H1 (cell line): ENCODE measurements around the gene IQCF2. TPM values are rescaled to one million over a fixed set of nuclear protein-coding genes. Genes with fewer than 3 reads are reported as not detected.

Experiments used
- CTCF ChIA-PET: fragments of 300-600 bp; sonication (Branson Sonifier 250); formaldehyde crosslinking; loops from one replicate; lab custom pipeline; 2021; ENCODE audit not compliant: partially characterized antibody; lab: Charles Lee
- POLR2A ChIA-PET: fragments of 300-600 bp; sonication (Branson Sonifier 250); formaldehyde crosslinking; loops from one replicate; lab custom pipeline; 2021; ENCODE audit warnings: inconsistent platforms; ENCODE audit not compliant: partially characterized antibody; lab: Charles Lee
- DNase-seq, 2 experiments: peaks; one replicate each; pipeline versions ENCODE4 v3.0.0 to v3.0.0-alpha.2; 2010 to 2022; ENCODE audit warnings: low spot score in 2 of 2, low read depth in 1 of 2, mixed read lengths in 1 of 2
- FAIRE-seq: peaks from 2 replicates; lab custom pipeline; 2011; peaks lifted over from hg19 to GRCh38; lab: Jason Lieb, UNC
- H2AFZ ChIP-seq: 2 replicates; pipeline ENCODE4 v1.8.1; 2012; ENCODE audit warnings: low read length, inconsistent platforms
- H2AK5ac ChIP-seq: 2 replicates; pipeline ENCODE4 v1.6.1; 2013; ENCODE audit warnings: low read depth, low read length
- H2BK120ac ChIP-seq: replicated peaks from 2 replicates; pipeline ENCODE3; 2013; ENCODE audit warnings: low read depth, low read length, inconsistent platforms
- H2BK12ac ChIP-seq: 2 replicates; pipeline ENCODE4 v1.6.1; 2013; ENCODE audit warnings: low read depth, low read length
- H2BK15ac ChIP-seq: 2 replicates; pipeline ENCODE4 v1.6.1; 2013; ENCODE audit warnings: low read length
- H2BK20ac ChIP-seq: 2 replicates; pipeline ENCODE4 v1.6.1; 2013; ENCODE audit warnings: low read length
- H2BK5ac ChIP-seq: 2 replicates; pipeline ENCODE4 v1.6.1; 2013; ENCODE audit warnings: low read depth, low read length
- H3K14ac ChIP-seq: 2 replicates; pipeline ENCODE4 v1.6.1; 2013; ENCODE audit warnings: inconsistent platforms; ENCODE audit not compliant: insufficient read length
- H3K18ac ChIP-seq: 2 replicates; pipeline ENCODE4 v1.6.1; 2013; ENCODE audit warnings: low read length; ENCODE audit errors: extremely low read depth
- H3K23ac ChIP-seq: 2 replicates; pipeline ENCODE4 v1.6.1; 2013; ENCODE audit warnings: inconsistent platforms; ENCODE audit not compliant: insufficient read length
- H3K23me2 ChIP-seq: 2 replicates; pipeline ENCODE4 v1.6.1; 2013; ENCODE audit warnings: low read depth, low read length
- H3K27ac ChIP-seq: 2 replicates; pipeline ENCODE4 v1.6.1; 2011; ENCODE audit warnings: low read depth, low read length, inconsistent platforms
- H3K27me3 ChIP-seq, 4 experiments: replicated peaks in 1 of 4; 1 replicate in 1 of 4; 2 replicates in 3 of 4; pipeline versions ENCODE4 v1.6.1 to v1.8.1; 2011 to 2013; ENCODE audit warnings: low read length in 3 of 4, mild to moderate bottlenecking in 3 of 4, inconsistent platforms in 2 of 4, mixed read lengths in 2 of 4, moderate library complexity in 1 of 4; ENCODE audit not compliant: control insufficient read depth in 3 of 4, insufficient read depth in 3 of 4; ENCODE audit errors: extremely low read depth in 1 of 4
- H3K36me3 ChIP-seq, 4 experiments: 2 replicates each; pipeline versions ENCODE4 v1.6.1 to v1.8.1; 2011 to 2013; ENCODE audit warnings: mild to moderate bottlenecking in 4 of 4, low read length in 3 of 4, moderate library complexity in 2 of 4, control low read depth in 1 of 4, inconsistent platforms in 1 of 4; ENCODE audit not compliant: insufficient read depth in 4 of 4, control insufficient read depth in 2 of 4
- H3K4ac ChIP-seq: replicated peaks from 2 replicates; pipeline ENCODE3; 2013; ENCODE audit warnings: low read length, low read depth, mixed read lengths, inconsistent platforms; ENCODE audit not compliant: insufficient read length
- H3K4me1 ChIP-seq, 4 experiments: replicated peaks in 1 of 4; 1 replicate in 1 of 4; 2 replicates in 3 of 4; pipeline versions ENCODE4 v1.6.1 to v1.8.1; 2011 to 2013; ENCODE audit warnings: low read length in 3 of 4, inconsistent platforms in 2 of 4, mixed read lengths in 1 of 4; ENCODE audit not compliant: insufficient read depth in 4 of 4, control insufficient read depth in 3 of 4
- H3K4me2 ChIP-seq, 2 experiments: 2 replicates each; pipeline versions ENCODE4 v1.6.1 to v1.8.1; 2011 to 2013; ENCODE audit warnings: low read depth in 2 of 2, low read length in 2 of 2, control low read depth in 1 of 2, inconsistent platforms in 1 of 2, mild to moderate bottlenecking in 1 of 2; ENCODE audit not compliant: insufficient read depth in 1 of 2
- H3K4me3 ChIP-seq, 4 experiments: fragments of 200-600, 300-600 bp in 1 of 4; sonication (generic), shearing (Covaris generic), sonication (Bioruptor Twin) in 1 of 4; 2 replicates each; pipeline versions ENCODE4 v1.5.1 to v1.8.1; 2011 to 2016; ENCODE audit warnings: low read length in 4 of 4, low read depth in 3 of 4, control low read depth in 2 of 4, inconsistent platforms in 2 of 4, mild to moderate bottlenecking in 2 of 4, mixed read lengths in 1 of 4, moderate library complexity in 1 of 4; ENCODE audit not compliant: insufficient read depth in 2 of 4; ENCODE audit errors: extremely low read depth in 1 of 4
- H3K56ac ChIP-seq: replicated peaks from 2 replicates; pipeline ENCODE3; 2013; ENCODE audit warnings: low read depth, mild to moderate bottlenecking, mixed read lengths, low read length, inconsistent platforms; ENCODE audit not compliant: insufficient read length
- H3K79me1 ChIP-seq: 2 replicates; pipeline ENCODE4 v1.6.1; 2013; ENCODE audit warnings: low read depth, low read length, control low read depth
- H3K79me2 ChIP-seq, 2 experiments: 2 replicates each; pipeline versions ENCODE4 v1.6.1 to v1.8.1; 2012 to 2013; ENCODE audit warnings: low read length in 2 of 2, mild to moderate bottlenecking in 2 of 2, inconsistent platforms in 1 of 2; ENCODE audit not compliant: insufficient read depth in 2 of 2, control insufficient read depth in 1 of 2
- H3K9ac ChIP-seq, 4 experiments: replicated peaks in 1 of 4; 1 replicate in 1 of 4; 2 replicates in 3 of 4; pipeline versions ENCODE4 v1.6.1 to v1.8.1; 2011 to 2013; ENCODE audit warnings: low read depth in 3 of 4, low read length in 3 of 4, control low read depth in 2 of 4, mild to moderate bottlenecking in 2 of 4, moderate library complexity in 2 of 4, inconsistent platforms in 1 of 4; ENCODE audit errors: extremely low read depth in 1 of 4
- H3K9me3 ChIP-seq, 2 experiments: 2 replicates each; pipeline versions ENCODE4 v1.6.1 to v1.8.1; 2012 to 2013; ENCODE audit warnings: mild to moderate bottlenecking in 2 of 2, moderate library complexity in 2 of 2, control low read depth in 1 of 2, inconsistent platforms in 1 of 2, low read depth in 1 of 2, low read length in 1 of 2, mixed read lengths in 1 of 2; ENCODE audit not compliant: insufficient read depth in 2 of 2
- H4K20me1 ChIP-seq, 2 experiments: replicated peaks in 1 of 2; 2 replicates each; pipeline versions ENCODE3 to v1.8.1; 2011 to 2013; ENCODE audit warnings: inconsistent platforms in 2 of 2, low read length in 2 of 2, mild to moderate bottlenecking in 1 of 2; ENCODE audit not compliant: insufficient read depth in 2 of 2, control insufficient read depth in 1 of 2
- H4K5ac ChIP-seq: 2 replicates; pipeline ENCODE4 v1.6.1; 2013; ENCODE audit warnings: low read length, low read depth, mixed read lengths, inconsistent platforms; ENCODE audit not compliant: insufficient read length
- H4K8ac ChIP-seq: 2 replicates; pipeline ENCODE4 v1.8.0; 2013; ENCODE audit warnings: mild to moderate bottlenecking, moderate library complexity, low read length, inconsistent platforms; ENCODE audit not compliant: insufficient read depth; ENCODE audit errors: extremely low read depth
- H4K91ac ChIP-seq: replicated peaks from 2 replicates; pipeline ENCODE3; 2013; ENCODE audit warnings: low read length, mixed read lengths, inconsistent platforms; ENCODE audit not compliant: insufficient read length
- CBX8 ChIP-seq: fragments of 300-800, 300-1000 bp; sonication (generic); IDR thresholded peaks from 2 replicates; pipeline ENCODE4 v1.7.1; 2016; ENCODE audit warnings: low read depth, low read length, borderline replicate concordance
- CREB1 ChIP-seq: IDR thresholded peaks from 2 replicates; pipeline ENCODE4 v1.6.1; 2012; ENCODE audit warnings: inconsistent platforms
- JUN ChIP-seq: IDR thresholded peaks from 2 replicates; pipeline ENCODE4 v1.6.1; 2011; ENCODE audit warnings: low read depth, mild to moderate bottlenecking, improper control_type of control experiment, low read length
- NRF1 ChIP-seq: IDR thresholded peaks from 2 replicates; pipeline ENCODE4 v1.6.1; 2011; ENCODE audit warnings: mild to moderate bottlenecking, low read depth, low read length, improper control_type of control experiment
- POLR2A ChIP-seq, 2 experiments: IDR thresholded peaks; 1 replicate in 1 of 2; 2 replicates in 1 of 2; pipeline ENCODE4 v1.6.1; 2011; ENCODE audit warnings: low read depth in 2 of 2, low read length in 2 of 2, mild to moderate bottlenecking in 2 of 2; ENCODE audit errors: control extremely low read depth in 1 of 2
- SRF ChIP-seq: IDR thresholded peaks from 2 replicates; pipeline ENCODE4 v1.6.1; 2011; ENCODE audit warnings: mild to moderate bottlenecking, low read depth, low read length, moderate library complexity
- WGBS, 2 experiments: shearing (Covaris generic) in 1 of 2; methylation state at CpG; one replicate each; pipeline versions ENCODE4 v1.1.6 to v1.1.7; 2013 to 2015; ENCODE audit warnings: low lambda C conversion rate in 2 of 2, mixed read lengths in 2 of 2, inconsistent platforms in 1 of 2, low coverage in 1 of 2, missing lambda C conversion rate in 1 of 2; ENCODE audit not compliant: insufficient replicate concordance in 2 of 2, insufficient coverage in 1 of 2, insufficient read length in 1 of 2; ENCODE audit errors: extremely low coverage in 1 of 2, missing lambda C conversion rate in 1 of 2; 5-methylcytosine and 5-hydroxymethylcytosine counted together
- polyA plus RNA-seq, 7 experiments: library from polyadenylated mRNA; depleted of rRNA in 3 of 7; stranded (reverse) in 5 of 7; unstranded in 2 of 7; fragments of >200 nt in 5 of 7; fragments of 200-250 nt in 2 of 7; gene quantifications; 1 replicate in 5 of 7; 2 replicates in 1 of 7; 4 replicates in 1 of 7; pipeline versions ENCODE4 v1.2.1 to v1.2.3, GENCODE V29; 2011 to 2013; ENCODE audit warnings: missing spikeins in 2 of 7, mixed read lengths in 2 of 7
- total RNA-seq: library from RNA; stranded (reverse); fragmentation: NEBNext Ultra II Directional; extraction: Animal tissue kit (Norgen Biotek cat#: 25700); gene quantifications from 2 replicates; pipeline ENCODE4 v1.2.1, GENCODE V29; 2021

Gene IQCF2
- total and polyA plus RNA-seq, 2 of the 8 experiments (the other 6 are each of a cell fraction or from before 2014, with no cell fraction given) = not detected

GRCh38 chr3:51817375-51817774 is 44.0 kb upstream of the IQCF2 start:
- H3K23ac ChIP-seq = no peak overlapping the region
- H3K27ac ChIP-seq = no peak overlapping the region

More at GRCh38 chr3:51817375-51817774, 44.0 kb upstream of the IQCF2 start:
- no peak for TF ChIP-seq NRF1
- TF ChIP-seq JUN = no peak
- TF ChIP-seq CREB1 = no peak
- no peak for TF ChIP-seq SRF
- TF ChIP-seq POLR2A (IDR thresholded peaks at IDR 0.05; ENCODE audit: control extremely low read depth in 1 of 2, low read depth in 2 of 2, low read length in 2 of 2) = no peak
- no peak for TF ChIP-seq CBX8
- Histone ChIP-seq H3K18ac (no peak overlapping the region), H2BK20ac (no peak overlapping the region), H3K4me2 (no peak overlapping the region), H4K5ac (no peak overlapping the region), H2BK12ac (no peak overlapping the region), H4K8ac (no peak overlapping the region), H2BK15ac (no peak overlapping the region), H2BK5ac (no peak overlapping the region), H3K79me2 (no peaks in the 10 kb centered on the region), H3K9ac (no peak overlapping the region), H3K79me1 (no peaks in the 10 kb centered on the region), H3K23me2 (no peaks in the 10 kb centered on the region), H2BK120ac (no peak overlapping the region), H4K91ac (no peak overlapping the region), H2AK5ac (no peak overlapping the region), H3K27me3 (no peaks in the 10 kb centered on the region), H3K4me3 (no peak overlapping the region), H3K4ac (no peak overlapping the region), H2AFZ (no peak overlapping the region), H3K56ac (no peak overlapping the region), H3K9me3 (no peaks in the 10 kb centered on the region), H3K36me3 (no peaks in the 10 kb centered on the region), H4K20me1 (no peaks in the 10 kb centered on the region), H3K4me1 (no peaks in the 10 kb centered on the region), H3K14ac (no peak overlapping the region)
- POLR2A ChIA-PET = no interaction called here
- FAIRE-seq (no peak), DNase-seq (no peak)
- CTCF ChIA-PET = interaction anchor here (0.7 kb wide), 1 partner anchor 148 kb away, joined by 3 read pairs; no protein-coding TSS in a partner anchor
- WGBS, 2 experiments = 90% methylated on average over 2 of the region's 2 CpGs; no CpG with 5 or more reads in 1 of the 2 experiments
